ENCODE measurements around the gene LCE3B. TPM values are rescaled to one million over a fixed set of nuclear protein-coding genes. Genes with fewer than 3 reads are reported as not detected.

The LCE3B gene
- total RNA-seq, 1 donor from 2014 or later: not detected

GRCh38 chr1:152580433-152580832, 33.2 kb upstream of the LCE3B start, which contains the start of gene LCE3D:
TSS of gene LCE3D (minus strand) at chr1:152580516. CDS start at chr1:152579936, 580 bp downstream.
- Mint-ChIP-seq H3K27me3 (ENCODE audit: unreplicated experiment) (no peaks in the 10 kb centered on the region), H3K9me3 (ENCODE audit: unreplicated experiment) (peaks cover 27% of the 10 kb centered on the region), H3K27ac (ENCODE audit: unreplicated experiment) (no peak within 1 kb of the TSS), H3K36me3 (ENCODE audit: unreplicated experiment) (no peaks in the 10 kb centered on the region), H3K4me1 (ENCODE audit: unreplicated experiment) (no peaks in the 10 kb centered on the region), H3K4me3 (ENCODE audit: unreplicated experiment) (no peak within 1 kb of the TSS)
- TF ChIP-seq CTCF (IDR thresholded peaks at IDR 0.05): no peak
- DNase-seq (ENCODE audit: extremely low spot score, unreplicated experiment): no peak

GRCh38 chr1:152582647-152583046, 31.0 kb upstream of the LCE3B start:
- no peaks in the 10 kb centered on the region for H3K27me3 Mint-ChIP-seq (ENCODE audit: unreplicated experiment)
- H3K36me3 Mint-ChIP-seq (ENCODE audit: unreplicated experiment): no peaks in the 10 kb centered on the region
- H3K27ac Mint-ChIP-seq (ENCODE audit: unreplicated experiment): no peak overlapping the region
- no peak for TF ChIP-seq CTCF (IDR thresholded peaks at IDR 0.05)
- no peak for DNase-seq (ENCODE audit: extremely low spot score, unreplicated experiment)
- H3K4me3 Mint-ChIP-seq (ENCODE audit: unreplicated experiment): no peak overlapping the region
- H3K4me1 Mint-ChIP-seq (ENCODE audit: unreplicated experiment): no peaks in the 10 kb centered on the region
- H3K9me3 Mint-ChIP-seq (ENCODE audit: unreplicated experiment): peaks cover 20% of the 10 kb centered on the region

- H3K36me3 Mint-ChIP-seq (ENCODE audit: unreplicated experiment): no peaks in the 10 kb centered on the region
- no peak for TF ChIP-seq CTCF (IDR thresholded peaks at IDR 0.05)
- H3K9me3 Mint-ChIP-seq (ENCODE audit: unreplicated experiment): peaks cover 29% of the 10 kb centered on the region
- H3K4me1 Mint-ChIP-seq (ENCODE audit: unreplicated experiment): no peaks in the 10 kb centered on the region
- no peak overlapping the region for H3K4me3 Mint-ChIP-seq (ENCODE audit: unreplicated experiment)
- no peak overlapping the region for H3K27ac Mint-ChIP-seq (ENCODE audit: unreplicated experiment)
- no peaks in the 10 kb centered on the region for H3K27me3 Mint-ChIP-seq (ENCODE audit: unreplicated experiment)
- DNase-seq (ENCODE audit: extremely low spot score, unreplicated experiment): no peak
Observed at GRCh38 chr1:152585586-152585985, 28.0 kb upstream of the LCE3B start.

GRCh38 chr1:152596986-152597385, 16.6 kb upstream of the LCE3B start:
- TF ChIP-seq CTCF (IDR thresholded peaks at IDR 0.05): no peak
- Mint-ChIP-seq H3K27me3 (ENCODE audit: unreplicated experiment) (no peaks in the 10 kb centered on the region), H3K9me3 (ENCODE audit: unreplicated experiment) (peaks cover 17% of the 10 kb centered on the region), H3K36me3 (ENCODE audit: unreplicated experiment) (no peaks in the 10 kb centered on the region), H3K4me1 (ENCODE audit: unreplicated experiment) (no peaks in the 10 kb centered on the region), H3K27ac (ENCODE audit: unreplicated experiment) (no peak overlapping the region), H3K4me3 (ENCODE audit: unreplicated experiment) (no peak overlapping the region)
- DNase-seq (ENCODE audit: extremely low spot score, unreplicated experiment): no peak

- no peaks in the 10 kb centered on the region for H3K4me1 Mint-ChIP-seq (ENCODE audit: unreplicated experiment)
- TF ChIP-seq CTCF (IDR thresholded peaks at IDR 0.05): no peak
- DNase-seq (ENCODE audit: extremely low spot score, unreplicated experiment): no peak
- H3K27ac Mint-ChIP-seq (ENCODE audit: unreplicated experiment): no peak within 1 kb of the TSS
- H3K9me3 Mint-ChIP-seq (ENCODE audit: unreplicated experiment): peaks cover 14% of the 10 kb centered on the region
- H3K36me3 Mint-ChIP-seq (ENCODE audit: unreplicated experiment): no peaks in the 10 kb centered on the region
- H3K27me3 Mint-ChIP-seq (ENCODE audit: unreplicated experiment): no peaks in the 10 kb centered on the region
- H3K4me3 Mint-ChIP-seq (ENCODE audit: unreplicated experiment): no peak within 1 kb of the TSS
Observed at GRCh38 chr1:152599934-152600333, 13.7 kb upstream of the LCE3B start, which contains the start of gene LCE3C. TSS of gene LCE3C (plus strand) at chr1:152600234. CDS start at chr1:152600732, 498 bp downstream.

Data from osteocyte (in vitro differentiated cells).